Kidney capillary endothelial cell (primary cell): Measurements from ENCODE around the gene SVOP.

ENCODE experiments used
- DNase-seq: peaks from one replicate; pipeline ENCODE4 v3.0.0-alpha.2; 2018; ENCODE audit warnings: low spot score

SVOP gene

GRCh38 chr12:108935159-108935763 is 85.6 kb downstream of the SVOP start:
- no peak for DNase-seq

GRCh38 chr12:108933949-108934348 is 86.9 kb downstream of the SVOP start:
- DNase-seq = no peak

- no peak for DNase-seq
These were observed 90.1 kb downstream of the SVOP start for GRCh38 chr12:108930756-108931155.

- DNase-seq = no peak
These were observed 90.7 kb downstream of the SVOP start for GRCh38 chr12:108930155-108930554.

- no peak for DNase-seq
These were observed 92.2 kb downstream of the SVOP start for GRCh38 chr12:108928695-108929094.

GRCh38 chr12:108922918-108923317 is 98.0 kb downstream of the SVOP start:
- DNase-seq = no peak

GRCh38 chr12:108921946-108922345 is 98.9 kb downstream of the SVOP start:
- no peak for DNase-seq

GRCh38 chr12:108918960-108919642 is 101.8 kb downstream of the SVOP start:
- DNase-seq = no peak

GRCh38 chr12:108918206-108918605 is 102.7 kb downstream of the SVOP start:
- DNase-seq = no peak

GRCh38 chr12:108916336-108916735 is 104.5 kb downstream of the SVOP start:
- DNase-seq = no peak

- DNase-seq = no peak
These were observed 105.2 kb downstream of the SVOP start for GRCh38 chr12:108915632-108916133.

- no peak for DNase-seq
These were observed 106.7 kb downstream of the SVOP start for GRCh38 chr12:108914121-108914531.

- DNase-seq = no peak
These were observed 108.5 kb downstream of the SVOP start for GRCh38 chr12:108912361-108912760.

GRCh38 chr12:108911915-108912314 is 109.0 kb downstream of the SVOP start:
- DNase-seq = no peak

- DNase-seq = no peak
These were observed 110.5 kb downstream of the SVOP start for GRCh38 chr12:108910336-108910735.

GRCh38 chr12:108907839-108908351 is 113.0 kb downstream of the SVOP start:
- DNase-seq = no peak

GRCh38 chr12:108906971-108907370 is 113.9 kb downstream of the SVOP start:
- DNase-seq = no peak

GRCh38 chr12:108905725-108906124 is 115.1 kb downstream of the SVOP start:
- no peak for DNase-seq

- DNase-seq = no peak
These were observed 121.7 kb downstream of the SVOP start for GRCh38 chr12:108899145-108899544.

GRCh38 chr12:108896817-108897216 is 124.1 kb downstream of the SVOP start:
- DNase-seq = no peak

GRCh38 chr12:108896336-108896735 is 124.5 kb downstream of the SVOP start:
- DNase-seq = no peak

- DNase-seq = no peak
These were observed 125.6 kb downstream of the SVOP start for GRCh38 chr12:108895220-108895802.

GRCh38 chr12:108890208-108890607 is 130.7 kb downstream of the SVOP start:
- DNase-seq = no peak
